NCI-H2029 treated with DMSO at 0.1 percent for 48 hours (cell line): ENCODE data around the gene OR3A2.
"Not testable (repeated sequence)": the region's sequence is repeated elsewhere in the genome, so short reads cannot be mapped to it uniquely, and the experiment has no call there.

Experiments used
- DNase-seq: peaks from one replicate; lab custom pipeline; 2025; lab: John Stamatoyannopoulos, UW

OR3A2 gene

GRCh38 chr17:3293548-3293947 is 92.6 kb downstream of the OR3A2 start:
- not testable (repeated sequence) for DNase-seq

GRCh38 chr17:3282901-3283300 is 103.2 kb downstream of the OR3A2 start:
- DNase-seq: no peak

GRCh38 chr17:3276126-3276525 is 110.0 kb downstream of the OR3A2 start:
- no peak for DNase-seq

- no peak for DNase-seq
Observed at GRCh38 chr17:3271072-3271848, 114.8 kb downstream of the OR3A2 start.

GRCh38 chr17:3260600-3260999 is 125.5 kb downstream of the OR3A2 start:
- DNase-seq: no peak

- no peak for DNase-seq
Observed at GRCh38 chr17:3260163-3260562, 125.9 kb downstream of the OR3A2 start.

- DNase-seq: no peak
Observed at GRCh38 chr17:3256575-3256974, 129.5 kb downstream of the OR3A2 start.

- not testable (repeated sequence) for DNase-seq
Observed at GRCh38 chr17:3249013-3249412, 137.1 kb downstream of the OR3A2 start.

- not testable (repeated sequence) for DNase-seq
Observed at GRCh38 chr17:3244841-3245240, 141.3 kb downstream of the OR3A2 start.

- not testable (repeated sequence) for DNase-seq
Observed at GRCh38 chr17:3241044-3241443, 145.1 kb downstream of the OR3A2 start.

- DNase-seq: not testable (repeated sequence)
Observed at GRCh38 chr17:3238685-3239084, 147.4 kb downstream of the OR3A2 start.

GRCh38 chr17:3232300-3232699 is 153.8 kb downstream of the OR3A2 start:
- not testable (repeated sequence) for DNase-seq
